Neuron (in vitro differentiated cells): ENCODE measurements around the gene SUFU.
A peak's percentile ranks its signal among the peaks of the same experiment; 100 is the strongest.

Experiments
- H2AFZ ChIP-seq: one replicate; pipeline ENCODE4 v1.6.1; 2013; ENCODE audit warnings: low read depth, mild to moderate bottlenecking, inconsistent platforms, low read length, moderate library complexity
- H3K27me3 ChIP-seq: one replicate; pipeline ENCODE4 v1.6.1; 2013; ENCODE audit warnings: low read length; ENCODE audit not compliant: insufficient read depth
- H3K36me3 ChIP-seq: one replicate; pipeline ENCODE4 v1.6.1; 2013; ENCODE audit warnings: low read length; ENCODE audit not compliant: insufficient read depth
- H3K4me1 ChIP-seq: one replicate; pipeline ENCODE4 v1.6.1; 2013; ENCODE audit warnings: low read length; ENCODE audit not compliant: insufficient read depth
- H3K4me3 ChIP-seq: 2 replicates; pipeline ENCODE4 v1.5.1; 2013; ENCODE audit warnings: mild to moderate bottlenecking, low read length, moderate library complexity
- H3K9me3 ChIP-seq: one replicate; pipeline ENCODE4 v1.6.1; 2013; ENCODE audit warnings: low read length

Gene SUFU

GRCh38 chr10:102628451-102628911, 124.7 kb downstream of the SUFU start:
- H3K4me3 ChIP-seq, result no peak overlapping the region
- no peak overlapping the region for H2AFZ ChIP-seq
- no peaks in the 10 kb centered on the region for H3K27me3 ChIP-seq
- peaks cover 51% of the 10 kb centered on the region for H3K4me1 ChIP-seq
- H3K36me3 ChIP-seq, result peaks cover 17% of the 10 kb centered on the region
- H3K9me3 ChIP-seq, result no peaks in the 10 kb centered on the region

GRCh38 chr10:102629661-102630614, 126.2 kb downstream of the SUFU start:
- no peak overlapping the region for H3K4me3 ChIP-seq
- H2AFZ ChIP-seq, result no peak overlapping the region
- peaks cover 55% of the 10 kb centered on the region for H3K4me1 ChIP-seq
- H3K27me3 ChIP-seq, result no peaks in the 10 kb centered on the region
- H3K36me3 ChIP-seq, result peaks cover 17% of the 10 kb centered on the region
- no peaks in the 10 kb centered on the region for H3K9me3 ChIP-seq

GRCh38 chr10:102630663-102631062, 126.9 kb downstream of the SUFU start:
- peaks cover 17% of the 10 kb centered on the region for H3K36me3 ChIP-seq
- no peaks in the 10 kb centered on the region for H3K9me3 ChIP-seq
- no peaks in the 10 kb centered on the region for H3K27me3 ChIP-seq
- no peak overlapping the region for H2AFZ ChIP-seq
- peaks cover 55% of the 10 kb centered on the region for H3K4me1 ChIP-seq
- H3K4me3 ChIP-seq, result no peak overlapping the region

DNA sequence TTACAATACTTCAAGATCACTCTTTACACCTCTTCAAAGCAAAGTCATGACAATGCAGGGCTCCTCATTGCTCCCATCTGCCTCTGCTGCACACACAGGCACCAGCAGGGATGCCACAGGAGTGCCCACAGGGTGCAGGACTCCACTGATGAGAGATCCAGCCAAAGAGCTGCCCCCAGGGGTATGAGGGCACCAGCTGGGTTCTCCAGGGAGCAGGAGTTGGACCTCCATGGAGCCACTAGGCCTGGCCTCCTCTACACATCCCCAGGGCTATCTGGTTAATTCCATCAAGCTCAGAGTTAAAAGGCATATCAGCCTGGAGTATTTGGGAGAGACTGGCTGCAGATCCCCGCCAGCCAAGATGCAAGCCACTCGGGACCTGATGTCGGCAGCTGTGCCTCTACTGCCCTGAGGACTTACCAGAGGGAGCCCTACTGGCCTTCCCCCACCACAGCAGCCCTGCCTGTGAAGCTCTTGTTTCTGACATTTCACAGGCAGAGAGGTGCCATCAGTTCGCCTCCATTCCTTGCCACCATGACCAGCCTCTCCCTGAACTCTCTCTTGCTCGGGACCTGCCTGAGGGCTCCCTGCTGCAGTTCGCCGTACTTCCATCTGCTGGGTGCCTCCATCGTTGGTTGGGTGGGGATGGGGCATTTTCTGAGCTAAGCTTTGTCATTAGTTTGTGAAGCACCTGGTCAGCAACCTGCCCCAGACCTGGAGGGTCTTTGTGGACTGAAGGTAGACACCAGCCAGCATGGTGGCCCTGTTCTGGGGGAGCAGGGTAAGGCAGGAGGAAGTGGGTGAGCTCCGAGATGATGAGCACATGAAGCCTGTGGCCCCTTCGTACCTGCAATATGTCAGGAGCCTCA, 128.0 kb downstream of the SUFU start:
- Histone ChIP-seq H3K9me3 (no peaks in the 10 kb centered on the region), H2AFZ (no peak overlapping the region), H3K27me3 (no peaks in the 10 kb centered on the region), H3K4me1 (peaks cover 47% of the 10 kb centered on the region), H3K36me3 (peaks cover 17% of the 10 kb centered on the region), H3K4me3 (no peak overlapping the region)

DNA sequence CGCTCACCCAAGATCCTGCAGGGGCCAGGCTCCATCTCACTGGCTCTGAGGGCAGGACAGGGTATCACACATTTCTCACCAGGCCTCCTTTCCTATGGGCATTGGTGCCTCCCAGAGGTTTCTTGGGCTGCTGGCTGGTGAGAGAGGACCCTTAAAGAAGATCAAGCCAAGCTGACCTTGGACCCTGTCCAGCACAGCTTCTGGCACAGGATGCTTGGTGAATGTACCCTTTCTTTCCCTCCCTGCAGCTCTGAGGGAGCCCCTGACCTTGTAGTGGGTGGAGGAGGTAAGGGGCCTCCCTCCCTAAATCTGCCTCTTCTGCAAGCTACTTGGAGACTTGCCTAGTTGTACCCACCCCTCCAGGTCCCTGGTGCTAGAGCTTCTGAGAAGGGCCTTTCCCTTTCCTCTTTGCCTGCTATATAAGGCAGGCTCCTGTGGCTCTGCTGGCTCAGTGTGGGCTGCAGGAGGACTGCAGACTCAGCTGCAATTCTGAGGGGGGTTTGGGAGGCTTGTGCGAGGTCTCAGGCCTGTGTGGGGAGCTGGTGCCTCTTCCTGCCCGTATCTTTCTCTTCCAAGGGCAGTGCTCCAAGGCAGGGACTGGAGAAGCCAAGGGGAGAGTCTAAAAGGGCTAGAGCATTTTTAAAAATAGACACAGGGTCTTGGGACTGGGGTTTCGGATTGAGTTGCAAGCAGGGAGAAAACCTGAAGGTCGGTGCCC, 128.8 kb downstream of the SUFU start:
- Histone ChIP-seq H3K9me3 (no peaks in the 10 kb centered on the region), H3K4me3 (no peak overlapping the region), H3K27me3 (no peaks in the 10 kb centered on the region), H2AFZ (no peak overlapping the region), H3K4me1 (peaks cover 40% of the 10 kb centered on the region), H3K36me3 (peaks cover 17% of the 10 kb centered on the region)

- Histone ChIP-seq H3K4me3 (no peak overlapping the region), H2AFZ (no peak overlapping the region), H3K4me1 (peaks cover 34% of the 10 kb centered on the region), H3K9me3 (no peaks in the 10 kb centered on the region), H3K27me3 (no peaks in the 10 kb centered on the region), H3K36me3 (peaks cover 17% of the 10 kb centered on the region)
Observed at GRCh38 chr10:102633287-102633686, 129.5 kb downstream of the SUFU start.

- Histone ChIP-seq H3K27me3 (no peaks in the 10 kb centered on the region), H3K4me3 (no peak overlapping the region), H2AFZ (no peak overlapping the region), H3K4me1 (peaks cover 34% of the 10 kb centered on the region), H3K9me3 (no peaks in the 10 kb centered on the region), H3K36me3 (peaks cover 17% of the 10 kb centered on the region)
Observed at GRCh38 chr10:102633848-102634247, 130.1 kb downstream of the SUFU start.

- Histone ChIP-seq H3K4me1 (peaks cover 26% of the 10 kb centered on the region), H2AFZ (no peak overlapping the region), H3K27me3 (no peaks in the 10 kb centered on the region)
Observed at GRCh38 chr10:102634686-102635085, 130.9 kb downstream of the SUFU start.

GRCh38 chr10:102635377-102635776, 131.6 kb downstream of the SUFU start:
- H3K4me1 ChIP-seq, result peaks cover 20% of the 10 kb centered on the region
- peaks cover 11% of the 10 kb centered on the region for H3K36me3 ChIP-seq
- no peaks in the 10 kb centered on the region for H3K9me3 ChIP-seq
- no peak overlapping the region for H2AFZ ChIP-seq
- H3K27me3 ChIP-seq, result no peaks in the 10 kb centered on the region
- H3K4me3 ChIP-seq, result no peak overlapping the region

More at GRCh38 chr10:102634686-102635085, 130.9 kb downstream of the SUFU start:
- H3K4me3 ChIP-seq, result no peak overlapping the region
- H3K36me3 ChIP-seq, result peaks cover 17% of the 10 kb centered on the region
- no peaks in the 10 kb centered on the region for H3K9me3 ChIP-seq

- Histone ChIP-seq H3K4me1 (peaks cover 3% of the 10 kb centered on the region), H3K36me3 (no peaks in the 10 kb centered on the region), H3K27me3 (no peaks in the 10 kb centered on the region), H2AFZ (no peak overlapping the region), H3K9me3 (no peaks in the 10 kb centered on the region), H3K4me3 (no peak overlapping the region)
Observed at GRCh38 chr10:102639537-102639936, 135.8 kb downstream of the SUFU start.

- H3K4me3 ChIP-seq, result peak overlapping the region; percentile 92
- peaks cover 7% of the 10 kb centered on the region for H3K4me1 ChIP-seq
- peaks cover 4% of the 10 kb centered on the region for H3K36me3 ChIP-seq
- H3K9me3 ChIP-seq, result no peaks in the 10 kb centered on the region
- peak overlapping the region; percentile 60 for H2AFZ ChIP-seq
- no peaks in the 10 kb centered on the region for H3K27me3 ChIP-seq
Observed at GRCh38 chr10:102641402-102641801, 137.6 kb downstream of the SUFU start.

DNA sequence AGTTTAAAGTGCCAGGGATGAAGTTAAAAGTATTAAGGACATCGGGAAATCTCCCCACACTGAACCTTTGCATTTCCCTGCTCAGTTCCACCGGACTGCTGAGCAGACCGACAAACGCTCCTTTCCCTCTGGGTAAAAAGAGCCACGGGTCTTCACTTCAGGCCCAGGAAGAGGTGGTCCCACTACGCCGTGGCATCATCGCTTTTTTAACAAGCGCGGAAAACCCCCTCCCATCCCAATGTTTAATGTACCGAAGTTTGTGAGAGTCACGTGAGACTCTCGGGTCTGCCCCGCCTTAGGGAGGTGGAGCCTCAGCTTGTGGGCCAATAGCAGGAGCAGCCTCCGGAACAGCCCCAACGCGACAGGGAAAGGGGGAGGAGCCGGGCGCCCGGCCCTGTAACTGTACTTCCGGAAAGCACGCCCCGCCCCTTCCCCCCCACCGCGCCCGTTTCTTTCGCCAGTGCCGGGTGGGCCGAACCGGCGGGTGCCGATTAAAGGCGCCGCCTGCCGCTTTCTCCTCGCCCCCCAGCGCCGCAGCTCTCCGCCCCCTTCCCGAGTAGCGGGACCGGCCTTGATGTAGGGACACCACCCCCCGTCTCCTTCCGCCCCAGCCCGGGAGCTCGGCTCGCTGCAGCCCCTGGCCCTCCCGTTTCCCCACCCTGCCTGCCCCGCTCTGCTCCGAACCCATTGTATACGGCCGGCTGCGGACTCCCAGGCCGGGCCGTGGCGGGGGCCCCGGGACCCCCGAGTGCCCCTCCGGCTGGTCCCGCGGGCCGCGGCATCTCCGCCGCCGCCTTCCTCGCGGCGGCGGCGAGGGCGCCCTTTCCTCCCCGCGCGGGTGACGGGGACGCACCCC, 138.3 kb downstream of the SUFU start:
- H3K36me3 ChIP-seq, result peaks cover 4% of the 10 kb centered on the region
- no peaks in the 10 kb centered on the region for H3K9me3 ChIP-seq
- H3K4me3 ChIP-seq, result peak overlapping the region; percentile 92
- H3K27me3 ChIP-seq, result no peaks in the 10 kb centered on the region
- peak overlapping the region; percentile 60 for H2AFZ ChIP-seq
- H3K4me1 ChIP-seq, result peaks cover 14% of the 10 kb centered on the region
